ENCODE measurements around the gene SH2D6. TPM values are rescaled to one million over a fixed set of nuclear protein-coding genes. Genes with fewer than 3 reads are reported as not detected.

Gene SH2D6
- total RNA-seq, 2 donors from 2014 or later = 0.26 to 15.5 TPM

GRCh38 chr2:85470850-85471800, 52.6 kb downstream of the SH2D6 start:
- peak; percentile 84 for ATAC-seq
- Histone ChIP-seq H3K27ac (peak overlapping the region; percentile 59 to 85 (median 81)), H3K9me3 (no peaks in the 10 kb centered on the region), H3K27me3 (no peaks in the 10 kb centered on the region), H3K4me1 (peaks cover 61% of the 10 kb centered on the region), H3K4me3 (no peak overlapping the region), H3K36me3 (replicated peaks in 1 of 2; ENCODE audit: insufficient read depth in 1 of 2, low read depth in 2 of 2) (no peaks in the 10 kb centered on the region)
- TF ChIP-seq CTCF (IDR thresholded peaks at IDR 0.05) (no peak), POLR2A (IDR thresholded peaks at IDR 0.05) (peak in 1 of 3 donors; percentile 29)
- 11 to 18% methylated on average over 9 to 11 of the region's 11 CpGs for WGBS, 2 donors
- intact Hi-C loops (cut with DNase I) = no loop called here
- DNase-seq = peak; percentile 79 to 89 (median 86)

- Histone ChIP-seq H3K27me3 (no peaks in the 10 kb centered on the region), H3K9me3 (no peaks in the 10 kb centered on the region), H3K4me3 (no peak overlapping the region), H3K4me1 (peaks cover 60% of the 10 kb centered on the region), H3K36me3 (replicated peaks in 1 of 2; ENCODE audit: insufficient read depth in 1 of 2, low read depth in 2 of 2) (no peaks in the 10 kb centered on the region), H3K27ac (peak overlapping the region in 3 of 4 donors; percentile 80 to 85 (median 82))
- ATAC-seq (no peak), DNase-seq (no peak)
- TF ChIP-seq POLR2A (IDR thresholded peaks at IDR 0.05) (no peak), CTCF (IDR thresholded peaks at IDR 0.05) (no peak)
- WGBS, 2 donors = 76 to 77% methylated on average over 4 of the region's 4 CpGs
- intact Hi-C loops (cut with DNase I) = no loop called here
Observed at GRCh38 chr2:85472261-85472660, 53.7 kb downstream of the SH2D6 start.

GRCh38 chr2:85475799-85476490, 57.4 kb downstream of the SH2D6 start:
- H3K36me3 ChIP-seq (replicated peaks in 1 of 2; ENCODE audit: insufficient read depth in 1 of 2, low read depth in 2 of 2) = no peaks in the 10 kb centered on the region
- H3K9me3 ChIP-seq = no peaks in the 10 kb centered on the region
- no peaks in the 10 kb centered on the region for H3K27me3 ChIP-seq
- no peak for DNase-seq
- WGBS, 2 donors = 55 to 57% methylated on average over 3 of the region's 3 CpGs
- no peak overlapping the region for H3K4me3 ChIP-seq
- ATAC-seq = no peak
- peaks cover 23% of the 10 kb centered on the region for H3K4me1 ChIP-seq
- TF ChIP-seq CTCF (IDR thresholded peaks at IDR 0.05) = no peak
- TF ChIP-seq POLR2A (IDR thresholded peaks at IDR 0.05) = no peak
- H3K27ac ChIP-seq = no peak overlapping the region
- intact Hi-C loops (cut with DNase I) = no loop called here

GRCh38 chr2:85476624-85477023, 58.1 kb downstream of the SH2D6 start:
- WGBS, 2 donors = 25 to 100% methylated on average over 1 of the region's 1 CpG
- ATAC-seq (no peak), DNase-seq (no peak)
- intact Hi-C loops (cut with DNase I) = no loop called here
- H3K4me3 ChIP-seq = no peak overlapping the region
- H3K27me3 ChIP-seq = no peaks in the 10 kb centered on the region
- TF ChIP-seq CTCF (IDR thresholded peaks at IDR 0.05) = no peak
- no peak for TF ChIP-seq POLR2A (IDR thresholded peaks at IDR 0.05)
- peaks cover 17% of the 10 kb centered on the region for H3K4me1 ChIP-seq
- H3K9me3 ChIP-seq = no peaks in the 10 kb centered on the region
- H3K36me3 ChIP-seq (replicated peaks in 1 of 2; ENCODE audit: insufficient read depth in 1 of 2, low read depth in 2 of 2) = no peaks in the 10 kb centered on the region
- no peak overlapping the region for H3K27ac ChIP-seq

Data from body of pancreas (tissue), 4 donors.